GM18526 (cell line): Measurements from ENCODE around the gene ATRNL1.

Experiments
- POLR2A ChIP-seq: IDR thresholded peaks from 3 replicates; pipeline ENCODE4 v1.6.1; 2011; ENCODE audit not compliant: insufficient read length; ENCODE audit errors: extremely low read depth

The ATRNL1 gene

DNA sequence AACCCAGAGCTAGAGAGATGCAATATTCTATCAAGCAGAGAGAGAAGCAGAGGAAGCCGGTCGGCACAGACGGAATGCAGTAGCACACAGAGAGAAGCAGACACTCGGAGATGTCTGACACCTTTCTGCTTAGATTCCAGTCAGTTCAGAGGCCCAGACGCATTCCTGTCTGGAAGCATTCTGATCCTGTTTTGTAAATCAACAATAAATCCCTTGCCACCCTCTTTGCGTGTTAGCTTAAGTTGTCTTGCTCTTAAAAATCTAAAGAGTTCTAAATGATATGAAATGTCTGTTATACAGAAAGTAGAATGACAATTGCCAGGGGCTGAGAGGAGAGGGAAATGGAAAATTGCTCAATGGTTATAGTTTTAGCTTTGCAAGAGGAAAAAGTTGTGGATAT is 27.4 kb upstream of the ATRNL1 start:
- TF ChIP-seq POLR2A = no peak

DNA sequence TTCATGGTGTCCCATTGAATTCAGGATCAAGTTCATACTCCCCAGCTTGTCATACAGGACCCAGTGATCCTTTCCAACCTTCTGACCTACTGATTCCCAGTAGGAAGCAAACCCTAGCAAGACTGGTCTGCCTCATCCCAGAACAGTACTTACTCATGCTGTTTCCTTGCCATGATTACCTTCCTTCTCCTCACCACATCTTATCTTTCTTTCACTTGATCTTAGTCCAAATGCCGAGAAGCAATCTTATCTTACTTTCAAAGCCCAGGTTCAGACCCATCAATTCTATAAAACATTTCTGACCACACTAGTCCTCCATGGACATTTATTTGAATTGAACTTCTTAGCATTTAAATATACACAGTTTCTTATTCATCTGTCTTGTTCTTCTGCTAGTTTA is 26.6 kb upstream of the ATRNL1 start:
- TF ChIP-seq POLR2A = no peak

DNA sequence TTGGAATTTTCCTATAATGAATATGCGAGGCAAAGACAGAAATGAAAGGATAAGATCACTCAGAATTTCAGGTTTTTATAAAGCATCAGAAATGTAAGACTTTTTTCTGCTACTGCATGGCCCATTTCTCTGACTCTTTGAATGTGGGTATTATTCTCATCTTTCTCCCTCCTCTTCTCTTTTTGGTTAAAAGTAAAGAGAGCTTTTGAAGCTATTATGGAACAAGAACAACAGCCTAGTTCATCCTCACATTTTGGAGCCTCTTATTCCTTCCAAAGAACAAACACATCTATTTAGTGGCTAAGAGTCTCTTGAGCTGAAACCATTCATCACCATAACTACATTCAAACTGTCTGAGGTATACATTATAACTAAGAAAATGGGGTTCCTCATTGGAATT is 19.4 kb upstream of the ATRNL1 start:
- TF ChIP-seq POLR2A = no peak

DNA sequence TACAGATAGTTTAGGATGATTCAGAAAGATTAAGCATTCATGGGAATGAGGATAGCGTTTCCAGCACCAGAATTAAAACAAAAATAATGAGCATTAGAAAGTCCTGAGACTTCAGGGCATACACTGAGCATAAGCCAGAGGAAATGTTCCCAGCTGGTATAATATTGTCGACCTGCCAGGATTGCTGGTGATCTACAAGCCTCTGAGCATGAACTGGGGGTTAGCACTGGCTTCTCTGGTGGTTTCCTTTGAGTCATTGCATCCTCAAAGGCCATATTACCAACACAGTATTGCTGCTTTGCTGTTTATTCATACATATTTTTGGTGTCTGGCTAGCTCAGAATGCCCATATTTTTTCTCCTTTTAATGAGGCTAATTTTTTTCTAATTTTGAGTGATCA is 10.7 kb upstream of the ATRNL1 start:
- no peak for TF ChIP-seq POLR2A

DNA sequence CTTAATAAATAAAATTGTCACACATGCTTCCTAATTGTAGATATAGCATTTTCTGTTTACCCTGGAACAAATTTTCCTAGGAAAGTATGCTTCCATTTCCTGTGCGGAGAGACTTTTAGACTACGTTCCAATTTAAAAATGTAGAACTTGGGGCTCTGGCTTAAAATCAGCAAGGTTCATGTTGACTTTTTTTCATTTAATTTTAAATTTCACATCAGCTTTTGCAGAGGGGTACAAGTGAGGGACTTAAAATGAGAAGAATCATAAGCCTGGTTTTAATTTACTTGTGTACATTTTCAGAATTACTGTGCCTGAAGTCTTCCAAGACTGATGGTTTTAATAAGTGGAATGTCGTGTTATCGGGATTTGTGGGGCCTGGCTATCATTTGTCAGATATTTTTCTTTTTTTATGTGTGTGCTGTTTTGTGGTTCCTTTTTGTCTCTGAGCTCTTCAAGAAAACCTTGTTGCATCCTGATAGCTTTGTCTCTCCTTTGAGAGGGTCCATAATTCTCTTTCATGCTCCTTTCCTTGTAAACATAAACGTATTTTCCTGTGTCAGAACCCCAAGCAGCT is 8.8 kb upstream of the ATRNL1 start:
- no peak for TF ChIP-seq POLR2A

DNA sequence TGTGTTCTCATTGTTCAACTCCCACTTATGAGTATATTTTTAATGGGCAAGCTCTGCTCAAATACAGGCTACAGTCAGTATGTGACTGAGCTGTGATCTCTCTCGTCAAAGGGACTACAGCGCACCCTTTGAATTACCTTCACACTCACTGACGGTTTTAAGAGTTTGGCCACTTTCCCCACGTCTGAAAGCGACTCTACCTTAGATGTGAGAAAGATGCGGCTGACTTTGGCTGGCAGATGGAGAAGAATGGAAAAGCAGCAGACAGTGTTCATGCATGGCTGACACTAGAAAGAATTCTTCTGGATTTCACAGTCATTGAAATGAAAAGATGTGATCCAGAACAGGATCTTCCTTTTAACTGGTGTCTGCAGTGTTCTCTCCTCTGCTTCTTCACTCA is 2.0 kb upstream of the ATRNL1 start:
- TF ChIP-seq POLR2A = no peak

DNA sequence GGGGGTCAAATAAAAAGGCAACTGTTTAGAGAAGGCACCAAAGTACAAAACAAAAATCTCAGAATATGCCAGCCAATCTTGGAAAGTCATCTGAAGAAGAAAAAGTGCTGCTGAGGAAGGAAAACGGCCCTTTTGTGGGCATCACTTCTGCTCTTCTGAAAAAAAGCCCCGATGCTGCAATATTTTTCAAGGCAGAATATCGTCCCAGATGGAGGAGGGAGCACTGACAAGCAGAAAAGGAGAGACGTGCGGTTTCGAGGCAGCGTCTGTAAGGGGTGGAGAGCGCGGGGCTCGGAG is 959 bp upstream of the ATRNL1 start:
- no peak for TF ChIP-seq POLR2A

DNA sequence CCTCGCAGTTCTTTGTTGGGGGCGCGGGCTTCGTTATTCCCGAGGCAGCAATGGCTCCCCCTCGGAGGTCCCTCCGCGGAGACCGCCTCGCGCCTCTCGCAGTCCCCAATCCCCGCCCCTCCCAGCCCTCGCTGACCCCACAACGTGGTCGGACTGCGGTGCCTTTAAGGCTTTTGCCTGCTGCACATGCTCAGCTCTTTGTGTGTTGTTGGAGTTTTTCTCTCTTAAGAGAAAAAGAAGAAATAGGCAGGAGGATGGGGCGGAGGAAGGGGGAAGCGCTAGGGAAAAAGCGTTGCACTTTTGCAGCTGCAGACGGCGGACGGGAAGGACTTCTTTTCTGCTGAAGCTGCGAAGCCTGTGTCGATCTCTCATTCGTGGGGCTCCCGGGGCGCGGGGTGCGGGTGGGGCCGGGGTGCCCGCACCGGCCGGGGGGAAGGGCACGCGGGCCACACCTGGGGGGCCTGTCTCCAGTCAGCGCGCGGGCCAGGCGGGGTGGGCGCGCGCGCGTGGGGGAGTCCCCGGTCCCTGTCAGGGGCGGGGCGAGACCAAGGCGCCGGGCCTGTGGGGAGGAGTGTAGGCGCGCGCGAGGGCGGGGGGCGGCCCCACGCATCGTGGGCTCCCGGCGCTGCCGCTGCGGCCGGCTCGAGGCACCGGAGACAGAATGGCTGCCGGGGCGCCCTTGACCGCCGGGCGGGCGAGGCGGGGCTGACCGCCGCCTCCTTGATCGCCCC is 445 bp upstream of the ATRNL1 start:
- TF ChIP-seq POLR2A = no peak

DNA sequence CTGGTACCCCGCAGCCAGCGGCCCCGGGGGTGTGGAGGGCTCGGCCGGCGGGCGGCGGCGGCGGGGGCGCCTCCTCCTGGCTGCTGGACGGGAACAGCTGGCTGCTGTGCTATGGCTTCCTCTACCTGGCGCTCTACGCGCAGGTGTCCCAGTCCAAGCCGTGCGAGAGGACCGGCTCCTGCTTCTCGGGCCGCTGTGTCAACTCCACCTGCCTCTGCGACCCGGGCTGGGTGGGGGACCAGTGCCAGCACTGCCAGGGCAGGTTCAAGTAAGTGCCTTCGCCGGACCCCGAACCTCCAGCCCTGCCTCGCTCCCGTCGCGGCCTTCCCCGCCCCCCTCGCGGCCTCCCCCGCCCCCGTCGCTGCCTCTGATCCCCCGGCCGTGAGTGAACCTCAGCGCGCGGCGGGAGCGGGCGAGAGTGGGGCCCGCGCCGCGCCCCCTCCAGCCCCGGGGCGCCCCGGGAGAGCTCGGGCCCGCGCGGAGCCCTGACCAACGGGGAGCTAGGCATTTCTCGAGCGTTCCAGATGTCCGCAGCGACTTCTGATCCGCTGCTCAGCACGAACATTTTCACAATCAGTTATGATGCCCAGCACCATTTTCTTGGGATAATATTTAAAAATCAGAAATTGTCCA is 727 bp downstream of the ATRNL1 start:
- TF ChIP-seq POLR2A = no peak

DNA sequence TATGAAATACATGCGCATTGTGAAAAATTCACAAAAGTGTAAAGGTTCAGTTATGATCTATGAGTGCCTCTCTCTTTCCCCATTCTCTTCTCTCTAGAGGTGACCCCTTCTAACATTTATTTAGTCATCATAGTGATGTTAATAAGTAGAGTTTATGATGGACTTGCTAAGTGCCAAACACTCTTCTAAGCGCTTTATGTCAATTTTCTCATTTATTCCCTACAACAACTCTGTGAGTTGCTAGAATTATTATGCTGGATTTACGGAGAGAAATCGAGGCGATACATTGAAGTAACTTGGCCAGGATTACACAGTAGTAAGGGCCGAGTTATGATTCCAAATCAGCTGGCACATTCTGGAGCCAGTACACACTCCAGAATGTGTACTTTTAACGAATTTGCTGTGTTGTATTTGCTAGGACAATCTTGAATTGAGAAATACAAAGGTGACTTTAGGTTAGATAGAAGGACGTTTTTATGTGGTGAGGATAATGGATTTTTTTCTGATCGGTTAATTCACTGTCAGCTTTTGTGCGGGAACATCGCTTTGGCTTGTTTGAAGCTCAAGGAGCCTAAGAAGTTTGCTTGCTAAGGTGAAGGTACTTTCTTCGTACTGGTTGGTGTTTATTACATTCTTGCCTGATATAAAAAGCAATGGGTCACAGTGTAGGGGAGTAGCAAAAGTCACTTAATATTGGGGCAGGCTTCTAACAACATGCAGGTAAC is 1.4 kb downstream of the ATRNL1 start:
- TF ChIP-seq POLR2A = no peak

DNA sequence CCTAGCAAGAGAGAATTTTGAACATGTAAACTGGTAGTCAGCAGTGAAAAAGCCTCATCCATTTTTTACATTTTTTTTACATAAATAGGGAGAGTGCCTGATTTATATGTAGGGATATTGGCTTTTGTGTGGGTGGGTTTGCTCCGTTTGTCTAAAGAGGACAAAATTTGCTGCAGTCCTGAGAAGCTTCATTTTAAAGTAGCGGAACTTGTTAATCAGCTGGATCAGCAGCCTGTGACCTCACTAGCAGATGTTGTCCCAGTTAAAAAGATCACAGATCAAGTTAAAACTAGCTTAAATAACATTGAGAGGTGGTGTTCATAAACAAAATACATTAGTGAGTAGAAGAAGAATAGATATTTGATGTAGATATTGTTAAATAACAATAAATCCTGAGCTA is 2.6 kb downstream of the ATRNL1 start:
- no peak for TF ChIP-seq POLR2A

DNA sequence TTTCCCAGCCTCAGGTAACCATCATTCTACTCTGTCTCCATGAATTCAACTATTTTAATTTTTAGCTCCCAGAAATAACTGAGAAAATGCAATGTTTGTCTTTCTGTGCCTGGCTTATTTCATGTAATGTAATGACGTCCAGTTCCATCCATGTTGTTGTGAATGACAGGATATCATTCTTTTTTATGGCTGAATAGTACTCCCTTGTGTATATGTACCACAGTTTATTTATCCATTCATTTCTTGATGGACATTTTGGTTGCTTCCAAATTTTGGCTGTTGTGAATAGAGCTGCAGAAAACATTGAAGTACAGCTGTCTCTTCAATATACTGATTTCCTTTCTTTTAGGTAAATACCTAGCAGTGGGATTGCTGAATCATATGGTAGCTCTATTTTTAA is 10.5 kb downstream of the ATRNL1 start:
- no peak for TF ChIP-seq POLR2A

DNA sequence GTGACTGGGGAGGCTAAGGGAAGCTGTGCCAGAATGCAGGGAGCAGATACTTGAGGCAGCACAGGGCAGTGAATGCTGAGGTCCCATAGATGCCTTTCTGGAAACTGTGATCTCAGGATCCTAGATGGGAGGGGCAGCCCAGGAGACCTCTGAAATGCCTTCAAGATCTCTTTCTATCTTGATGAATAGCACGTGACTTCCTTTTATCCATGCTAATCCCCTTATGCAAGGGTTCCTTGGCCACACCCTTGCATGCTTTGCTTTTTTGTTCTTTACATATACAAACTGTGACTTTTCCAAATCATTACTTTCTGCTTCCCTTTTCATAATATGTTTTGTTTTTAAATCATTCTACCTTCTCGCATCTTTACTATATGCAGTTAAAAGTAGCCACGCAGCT is 14.7 kb downstream of the ATRNL1 start:
- TF ChIP-seq POLR2A = no peak

DNA sequence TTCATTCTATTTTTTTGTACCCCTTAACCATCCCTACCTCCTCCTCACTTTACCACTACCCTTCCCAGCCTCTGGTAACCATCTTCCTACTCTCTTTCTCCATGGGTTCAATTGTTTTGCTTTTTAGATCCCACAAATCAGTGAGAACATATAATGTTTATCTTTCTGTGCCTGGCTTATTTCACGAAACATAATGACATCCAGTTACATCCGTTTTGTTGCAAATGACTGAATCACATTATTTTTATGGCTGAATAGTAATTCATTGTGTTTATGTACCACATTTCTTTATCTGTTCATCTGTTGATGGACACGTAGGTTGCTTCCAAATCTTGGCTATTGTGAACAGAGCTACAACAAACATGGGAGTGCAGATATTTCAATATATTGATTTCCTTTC is 24.1 kb downstream of the ATRNL1 start:
- no peak for TF ChIP-seq POLR2A

DNA sequence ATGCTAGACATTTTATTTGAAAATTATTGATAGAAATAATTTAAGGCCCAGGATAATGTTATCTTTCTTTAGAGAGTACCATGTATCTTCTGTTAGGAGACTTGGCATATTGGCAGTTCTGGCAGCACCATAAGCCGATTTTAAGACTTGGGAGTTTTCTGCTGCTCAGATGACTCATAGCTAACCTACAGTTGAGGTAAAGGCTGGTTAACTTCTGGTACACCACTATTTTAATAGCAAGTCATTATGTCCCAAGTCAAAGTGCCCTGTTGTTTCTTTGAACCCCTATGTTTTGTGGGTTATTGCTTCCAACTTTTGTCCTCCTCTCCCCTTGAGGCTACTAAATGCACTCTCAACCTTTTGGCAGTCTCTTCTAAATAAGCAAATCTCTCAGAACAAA is 25.2 kb downstream of the ATRNL1 start:
- no peak for TF ChIP-seq POLR2A

DNA sequence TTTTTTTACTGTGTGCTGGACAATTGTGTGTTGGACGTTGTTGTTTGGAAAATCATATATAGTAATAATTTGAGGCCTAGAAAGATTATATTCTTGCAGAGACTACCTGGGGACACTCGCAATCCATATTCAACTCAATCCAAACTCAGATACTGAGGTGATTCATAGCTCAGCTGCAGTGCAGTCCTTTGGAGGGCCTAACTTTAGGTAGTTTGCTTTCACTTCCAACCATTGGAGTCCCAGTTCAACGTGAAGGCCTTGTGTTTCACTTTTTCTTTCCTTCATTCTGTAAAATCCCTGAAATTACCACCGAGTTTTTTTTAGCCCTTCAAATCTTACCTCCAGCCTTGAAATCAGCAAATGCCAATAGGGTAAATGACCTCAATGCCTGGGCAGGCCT is 32.3 kb downstream of the ATRNL1 start:
- TF ChIP-seq POLR2A = no peak
